RPMI8226 (cell line): Measurements from ENCODE around the gene SLC7A10.
"Not testable (repeated sequence)": the region's sequence is repeated elsewhere in the genome, so short reads cannot be mapped to it uniquely, and the experiment has no call there.

Experiments
- DNase-seq: peaks from one replicate; pipeline ENCODE4 v3.0.0-alpha.2; 2015

SLC7A10 gene

GRCh38 chr19:33235996-33236350, 10.3 kb upstream of the SLC7A10 start:
- DNase-seq, result no peak

GRCh38 chr19:33235269-33235995, 9.8 kb upstream of the SLC7A10 start:
- peak; percentile 70 for DNase-seq

GRCh38 chr19:33234736-33235135, 9.1 kb upstream of the SLC7A10 start:
- no peak for DNase-seq

GRCh38 chr19:33234092-33234491, 8.4 kb upstream of the SLC7A10 start:
- DNase-seq, result no peak

GRCh38 chr19:33233056-33233873, 7.6 kb upstream of the SLC7A10 start:
- DNase-seq, result no peak

- DNase-seq, result no peak
Observed at GRCh38 chr19:33232656-33233055, 7.0 kb upstream of the SLC7A10 start.

GRCh38 chr19:33231511-33231910, 5.9 kb upstream of the SLC7A10 start:
- DNase-seq, result no peak

GRCh38 chr19:33229962-33230361, 4.3 kb upstream of the SLC7A10 start:
- DNase-seq, result no peak

- no peak for DNase-seq
Observed at GRCh38 chr19:33227870-33228599, 2.4 kb upstream of the SLC7A10 start.

GRCh38 chr19:33227242-33227650, 1.6 kb upstream of the SLC7A10 start:
- no peak for DNase-seq

GRCh38 chr19:33226550-33227241, 1.0 kb upstream of the SLC7A10 start:
- no peak for DNase-seq

- no peak for DNase-seq
Observed at GRCh38 chr19:33224694-33225457, 774 bp downstream of the SLC7A10 start.

- DNase-seq, result not testable (repeated sequence)
Observed at GRCh38 chr19:33222255-33222654, 3.4 kb downstream of the SLC7A10 start.

GRCh38 chr19:33221638-33222037, 4.0 kb downstream of the SLC7A10 start:
- no peak for DNase-seq

GRCh38 chr19:33220735-33221134, 4.9 kb downstream of the SLC7A10 start:
- no peak for DNase-seq

- DNase-seq, result no peak
Observed at GRCh38 chr19:33220115-33220514, 5.5 kb downstream of the SLC7A10 start.

GRCh38 chr19:33219261-33219815, 6.3 kb downstream of the SLC7A10 start:
- DNase-seq, result no peak

GRCh38 chr19:33217881-33218280, 7.8 kb downstream of the SLC7A10 start:
- DNase-seq, result no peak

- DNase-seq, result no peak
Observed at GRCh38 chr19:33216198-33216830, 9.3 kb downstream of the SLC7A10 start.

GRCh38 chr19:33215438-33216197, 10.0 kb downstream of the SLC7A10 start:
- no peak for DNase-seq

- peak; percentile 20 for DNase-seq
Observed at GRCh38 chr19:33214596-33214995, 11.1 kb downstream of the SLC7A10 start.
